ENCODE data around the gene UQCC5. TPM values are rescaled to one million over a fixed set of nuclear protein-coding genes. Genes with fewer than 3 reads are reported as not detected.
A peak's percentile ranks its signal among the peaks of the same experiment; 100 is the strongest.

The UQCC5 gene
- total and polyA plus RNA-seq, 3 experiments from 2014 or later = 15.3 to 20.7 (median 18.2) TPM

DNA sequence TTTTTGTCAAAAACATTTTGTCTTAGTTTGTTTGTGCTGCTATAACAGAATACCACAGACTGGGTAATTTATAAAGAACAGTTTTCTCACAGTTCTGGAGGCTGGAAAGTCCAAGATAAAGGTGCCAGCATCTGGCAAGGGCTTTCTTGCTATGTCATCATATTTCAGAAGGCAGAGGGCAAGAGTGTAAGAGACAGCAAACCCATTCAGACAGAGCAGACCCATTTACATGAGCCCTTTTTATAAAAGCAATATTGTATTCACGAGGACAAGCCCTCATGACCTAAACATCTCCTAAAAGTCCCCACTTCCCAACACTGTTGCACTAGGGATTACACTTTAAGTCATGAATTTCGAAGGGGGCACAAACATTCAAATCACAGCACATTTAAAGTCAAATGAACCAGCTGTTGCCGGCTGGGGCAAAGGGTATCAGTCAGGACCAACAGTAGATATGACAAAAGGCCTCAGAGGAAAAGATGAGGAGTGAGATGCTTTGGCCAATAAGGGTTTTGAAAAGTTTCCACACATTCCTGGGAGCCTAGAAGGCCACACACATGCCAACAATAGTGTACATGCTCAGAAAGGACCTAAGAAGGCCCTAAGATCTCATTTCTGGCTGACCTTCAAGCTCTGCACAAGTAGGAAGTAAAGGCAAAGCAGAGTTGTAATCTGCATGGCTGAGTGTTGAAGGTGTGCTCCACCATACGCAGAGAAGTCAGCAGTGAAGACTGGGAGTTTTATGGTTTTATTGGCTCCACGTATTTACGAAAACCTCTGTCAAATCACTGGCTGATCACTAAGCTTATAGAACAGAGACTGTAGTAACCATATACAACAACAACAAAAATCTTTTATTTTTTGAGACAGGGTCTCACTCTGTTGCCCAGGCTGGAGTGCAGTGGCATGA is 37.9 kb downstream of the UQCC5 start:
- H3K9me3 ChIP-seq (ENCODE audit: low read length) = no peaks in the 10 kb centered on the region
- no peak overlapping the region for H3K27ac ChIP-seq (ENCODE audit: low read depth, low read length)
- ChIA-PET POLR2A (no interaction called here), CTCF (no interaction called here)
- no peaks in the 10 kb centered on the region for H3K27me3 ChIP-seq (ENCODE audit: insufficient read depth, low read length, poor library complexity, severe bottlenecking)
- H3K4me1 ChIP-seq (ENCODE audit: insufficient read depth, low read length) = no peaks in the 10 kb centered on the region
- H3K9me3 Mint-ChIP-seq = peaks cover 0 to 1% (median 0%) of the 10 kb centered on the region in 5 donors
- H3K4me1 Mint-ChIP-seq = peaks cover 0 to 2% (median 0%) of the 10 kb centered on the region in 3 donors
- no peak overlapping the region for H3K4me3 ChIP-seq (ENCODE audit: low read length)
- peaks cover 25% of the 10 kb centered on the region for H3K36me3 ChIP-seq (ENCODE audit: insufficient read depth, low read length)
- H3K27me3 Mint-ChIP-seq = no peaks in the 10 kb centered on the region
- no peak overlapping the region for H3K4me3 Mint-ChIP-seq
- DNase-seq = no peak
- H3K36me3 Mint-ChIP-seq = peaks cover 28 to 76% (median 30%) of the 10 kb centered on the region in 3 donors
- H3K27ac Mint-ChIP-seq = peak overlapping the region in 5 of 8 donors; percentile 45 to 89 (median 73)

Other genes starting within 250 kb of the UQCC5 start
- gene GLYCTK, start 248.8 kb upstream of the UQCC5 start, total RNA-seq = 10 to 100 TPM; 21.2 to 21.4 TPM
- gene GLYCTK, start 248.8 kb upstream of the UQCC5 start, polyA plus RNA-seq = 9.7 TPM
- 1 to 10 TPM; 7.0 TPM for gene DNAH1, start 220.3 kb upstream of the UQCC5 start, total RNA-seq
- gene DNAH1, start 220.3 kb upstream of the UQCC5 start, polyA plus RNA-seq = 1.0 TPM
- gene BAP1, start 126.6 kb upstream of the UQCC5 start, total RNA-seq = 100 to 1,000 TPM; 113 to 123 TPM
- 25.5 TPM for gene BAP1, start 126.6 kb upstream of the UQCC5 start, polyA plus RNA-seq
- gene PHF7, start 125.9 kb upstream of the UQCC5 start, total RNA-seq = 10 to 100 TPM; 11.6 to 12.0 TPM
- 10.7 TPM for gene PHF7, start 125.9 kb upstream of the UQCC5 start, polyA plus RNA-seq
- gene SEMA3G, start 91.5 kb upstream of the UQCC5 start, total RNA-seq = under 1 TPM; 0.13 to 0.16 TPM
- not detected for gene SEMA3G, start 91.5 kb upstream of the UQCC5 start, polyA plus RNA-seq
- 1 to 10 TPM; 2.2 to 2.3 TPM for gene TNNC1, start 82.6 kb upstream of the UQCC5 start, total RNA-seq
- not detected for gene TNNC1, start 82.6 kb upstream of the UQCC5 start, polyA plus RNA-seq
- 10 to 100 TPM; 65.7 to 66.2 TPM for gene NISCH, start 81.0 kb upstream of the UQCC5 start, total RNA-seq
- 31.6 TPM for gene NISCH, start 81.0 kb upstream of the UQCC5 start, polyA plus RNA-seq
- gene STAB1, start 41.3 kb upstream of the UQCC5 start, total RNA-seq = 1 to 10 TPM; 7.6 to 9.7 TPM
- 0.05 TPM for gene STAB1, start 41.3 kb upstream of the UQCC5 start, polyA plus RNA-seq
- 10 to 100 TPM; 80.3 to 84.6 TPM for gene NT5DC2, start 2.7 kb upstream of the UQCC5 start, total RNA-seq
- gene NT5DC2, start 2.7 kb upstream of the UQCC5 start, polyA plus RNA-seq = 1.2 TPM
- gene PBRM1, start 149.3 kb downstream of the UQCC5 start, total RNA-seq = 10 to 100 TPM; 78.6 to 81.4 TPM
- gene PBRM1, start 149.3 kb downstream of the UQCC5 start, polyA plus RNA-seq = 83.6 TPM
- 100 to 1,000 TPM; 229 to 233 TPM for gene GNL3, start 149.4 kb downstream of the UQCC5 start, total RNA-seq
- 58.5 TPM for gene GNL3, start 149.4 kb downstream of the UQCC5 start, polyA plus RNA-seq
- gene GLT8D1, start 169.2 kb downstream of the UQCC5 start, total RNA-seq = 10 to 100 TPM; 34.9 to 42.4 TPM
- gene GLT8D1, start 169.2 kb downstream of the UQCC5 start, polyA plus RNA-seq = 60.0 TPM
- 100 to 1,000 TPM; 154 to 156 TPM for gene SPCS1, start 169.5 kb downstream of the UQCC5 start, total RNA-seq
- 357 TPM for gene SPCS1, start 169.5 kb downstream of the UQCC5 start, polyA plus RNA-seq
- gene NEK4, start 234.3 kb downstream of the UQCC5 start, total RNA-seq = 10 to 100 TPM; 33.5 to 35.7 TPM
- gene NEK4, start 234.3 kb downstream of the UQCC5 start, polyA plus RNA-seq = 11.4 TPM
- not detected for gene ITIH1, start 241.0 kb downstream of the UQCC5 start, total RNA-seq
- gene ITIH1, start 241.0 kb downstream of the UQCC5 start, polyA plus RNA-seq = not detected